HS-27A (cell line): ENCODE results near the gene RAD23B.

Source experiments
- DNase-seq: peaks from one replicate; pipeline ENCODE4 v3.0.0-alpha.2; 2012; ENCODE audit warnings: low read depth, missing footprints

The RAD23B gene

GRCh38 chr9:107378006-107378405 lies 94.9 kb downstream of the RAD23B start:
- no peak for DNase-seq
